Measurements from ENCODE around the gene PGAM2. TPM values are rescaled to one million over a fixed set of nuclear protein-coding genes. Genes with fewer than 3 reads are reported as not detected.

Gene PGAM2
- total RNA-seq, 3 donors from 2014 or later, result 0.64 to 0.73 (median 0.66) TPM

DNA sequence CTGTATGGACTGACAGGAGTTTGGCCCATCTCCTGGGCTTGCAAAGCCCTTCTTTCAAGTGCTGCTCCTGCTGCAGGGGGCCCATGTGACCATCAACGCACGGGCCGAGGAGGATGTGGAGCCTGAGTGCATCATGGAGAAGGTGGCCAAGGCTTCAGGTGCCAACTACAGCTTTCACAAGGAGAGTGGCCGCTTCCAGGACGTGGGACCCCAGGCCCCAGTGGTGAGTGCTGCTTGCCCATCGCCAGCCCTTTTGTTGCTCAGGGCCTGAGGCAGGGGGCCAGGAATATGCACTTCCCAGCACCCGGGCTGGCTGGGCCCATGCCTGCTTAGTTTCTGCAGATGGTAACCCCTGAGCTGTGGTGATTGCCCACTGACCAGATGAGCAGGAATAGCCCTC lies 8.7 kb downstream of the PGAM2 start:
- Histone ChIP-seq H3K36me3 (peaks cover 10% of the 10 kb centered on the region), H3K4me3 (no peak overlapping the region), H3K9me3 (no peaks in the 10 kb centered on the region), H3K4me1 (no peaks in the 10 kb centered on the region), H3K27me3 (no peaks in the 10 kb centered on the region), H3K27ac (no peak overlapping the region)
- intact Hi-C loops (cut with DNase I; ENCODE audit: low total_unique reads), result no loop called here
- peak in 1 of 2 donors; percentile 20 for DNase-seq (ENCODE audit: low spot score in 2 of 2)
- TF ChIP-seq, protein P1, sequence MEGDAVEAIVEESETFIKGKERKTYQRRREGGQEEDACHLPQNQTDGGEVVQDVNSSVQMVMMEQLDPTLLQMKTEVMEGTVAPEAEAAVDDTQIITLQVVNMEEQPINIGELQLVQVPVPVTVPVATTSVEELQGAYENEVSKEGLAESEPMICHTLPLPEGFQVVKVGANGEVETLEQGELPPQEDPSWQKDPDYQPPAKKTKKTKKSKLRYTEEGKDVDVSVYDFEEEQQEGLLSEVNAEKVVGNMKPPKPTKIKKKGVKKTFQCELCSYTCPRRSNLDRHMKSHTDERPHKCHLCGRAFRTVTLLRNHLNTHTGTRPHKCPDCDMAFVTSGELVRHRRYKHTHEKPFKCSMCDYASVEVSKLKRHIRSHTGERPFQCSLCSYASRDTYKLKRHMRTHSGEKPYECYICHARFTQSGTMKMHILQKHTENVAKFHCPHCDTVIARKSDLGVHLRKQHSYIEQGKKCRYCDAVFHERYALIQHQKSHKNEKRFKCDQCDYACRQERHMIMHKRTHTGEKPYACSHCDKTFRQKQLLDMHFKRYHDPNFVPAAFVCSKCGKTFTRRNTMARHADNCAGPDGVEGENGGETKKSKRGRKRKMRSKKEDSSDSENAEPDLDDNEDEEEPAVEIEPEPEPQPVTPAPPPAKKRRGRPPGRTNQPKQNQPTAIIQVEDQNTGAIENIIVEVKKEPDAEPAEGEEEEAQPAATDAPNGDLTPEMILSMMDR (IDR thresholded peaks at IDR 0.05), result no peak
- no peak for TF ChIP-seq POLR2AphosphoS5 (IDR thresholded peaks at IDR 0.05)
- no peak for TF ChIP-seq POLR2A (IDR thresholded peaks at IDR 0.05)

DNA sequence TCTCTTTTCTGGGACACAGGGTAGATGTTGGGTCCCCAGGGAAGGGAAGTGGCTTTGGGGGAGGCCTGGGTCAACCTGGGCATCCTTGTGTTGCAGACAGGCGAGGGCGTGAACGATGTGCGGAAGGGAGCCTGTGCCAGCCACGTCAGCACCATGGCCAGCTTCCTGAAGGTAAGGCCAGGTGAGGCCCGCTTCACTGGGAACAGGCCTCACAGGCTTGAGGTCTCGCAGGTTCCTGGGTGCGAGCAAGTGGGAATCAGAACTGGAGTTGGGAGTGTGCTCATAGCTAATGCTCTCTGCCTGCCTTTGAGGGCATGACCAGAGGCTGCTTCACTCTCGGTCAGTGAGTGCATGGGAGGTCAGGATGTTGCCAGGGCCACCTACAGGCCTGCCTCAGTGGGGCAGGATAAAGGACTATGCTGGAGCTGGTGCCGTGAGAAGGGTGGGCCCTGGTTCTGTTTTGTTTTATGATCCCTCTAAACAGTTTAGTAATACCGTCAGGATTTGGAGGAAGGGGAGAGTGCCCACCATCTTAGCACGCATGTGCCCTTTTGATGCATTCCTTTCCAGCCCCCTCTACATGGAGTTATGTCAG lies 12.5 kb downstream of the PGAM2 start:
- no peak overlapping the region for H3K27ac ChIP-seq
- no peaks in the 10 kb centered on the region for H3K4me1 ChIP-seq
- no peak for TF ChIP-seq POLR2A (IDR thresholded peaks at IDR 0.05)
- TF ChIP-seq, protein P1 (IDR thresholded peaks at IDR 0.05), result no peak
- no peak for TF ChIP-seq POLR2AphosphoS5 (IDR thresholded peaks at IDR 0.05)
- no peaks in the 10 kb centered on the region for H3K27me3 ChIP-seq
- H3K4me3 ChIP-seq, result no peak overlapping the region
- no peak for DNase-seq (ENCODE audit: low spot score in 2 of 2)
- intact Hi-C loops (cut with DNase I; ENCODE audit: low total_unique reads), result no loop called here
- peaks cover 10% of the 10 kb centered on the region for H3K36me3 ChIP-seq
- no peaks in the 10 kb centered on the region for H3K9me3 ChIP-seq

DNA sequence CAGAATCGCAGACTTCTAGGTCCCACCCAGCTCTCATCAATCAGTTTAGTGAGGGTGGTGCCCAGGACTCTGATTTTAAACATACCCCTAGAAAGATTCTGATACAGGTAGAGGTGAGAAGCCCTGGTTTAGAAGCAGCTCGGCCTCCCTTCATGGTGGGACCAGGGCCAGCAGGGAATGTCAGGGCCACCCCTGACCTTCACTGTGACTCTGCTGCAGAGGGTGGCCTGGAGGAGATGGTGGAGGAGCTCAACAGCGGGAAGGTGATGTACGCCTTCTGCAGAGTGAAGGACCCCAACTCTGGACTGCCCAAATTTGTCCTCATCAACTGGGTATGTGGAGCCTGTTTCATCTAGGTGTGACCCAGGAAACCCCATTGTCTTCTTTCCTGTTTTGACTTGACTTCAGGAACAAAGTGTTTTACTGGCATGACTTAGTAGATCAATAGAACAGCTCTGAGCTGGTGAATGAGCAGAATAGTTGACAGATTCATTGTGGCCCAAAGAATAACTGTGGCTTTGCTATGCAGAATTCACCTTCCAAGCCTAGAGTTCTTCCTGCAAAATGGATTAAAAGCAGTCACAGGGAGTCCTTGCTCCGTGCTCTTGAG lies 13.7 kb downstream of the PGAM2 start:
- no peaks in the 10 kb centered on the region for H3K27me3 ChIP-seq
- H3K4me3 ChIP-seq, result no peak overlapping the region
- intact Hi-C loops (cut with DNase I; ENCODE audit: low total_unique reads), result no loop called here
- H3K36me3 ChIP-seq, result peaks cover 3% of the 10 kb centered on the region
- TF ChIP-seq, protein P1 (IDR thresholded peaks at IDR 0.05), result no peak
- TF ChIP-seq POLR2A (IDR thresholded peaks at IDR 0.05), result no peak
- TF ChIP-seq POLR2AphosphoS5 (IDR thresholded peaks at IDR 0.05), result no peak
- no peak for DNase-seq (ENCODE audit: low spot score in 2 of 2)
- H3K9me3 ChIP-seq, result no peaks in the 10 kb centered on the region
- H3K27ac ChIP-seq, result no peak overlapping the region
- no peaks in the 10 kb centered on the region for H3K4me1 ChIP-seq

DNA sequence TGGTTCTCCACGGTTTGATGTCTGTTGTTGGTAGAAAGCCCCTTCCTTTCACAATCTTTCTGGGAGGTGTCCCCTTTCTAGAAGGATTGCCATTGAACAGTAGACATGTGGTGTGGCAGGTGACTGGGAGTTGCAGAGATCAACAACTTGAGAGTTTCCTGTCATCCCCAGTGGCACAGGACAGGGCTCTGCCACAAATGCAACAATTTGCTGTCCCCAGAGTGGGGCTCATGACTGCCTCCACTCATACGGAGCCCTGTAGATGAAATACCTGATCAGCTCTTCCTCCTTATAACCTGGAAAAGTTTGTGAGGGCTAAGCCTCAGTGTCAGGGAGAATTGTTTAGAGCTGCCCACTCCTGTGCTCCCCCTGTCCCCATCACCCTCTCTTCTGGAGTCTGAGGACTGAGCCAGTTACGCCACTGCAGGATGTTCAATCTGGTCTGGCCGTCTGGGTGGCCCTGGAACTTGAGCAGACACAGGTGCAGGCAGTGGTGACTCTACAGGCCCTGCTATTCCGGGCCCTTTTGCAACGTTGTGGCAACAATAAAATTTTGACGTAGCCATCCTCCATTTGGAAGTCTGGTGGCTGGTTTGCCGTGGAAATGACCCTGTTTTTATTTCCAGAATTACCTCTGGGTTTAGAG lies 14.3 kb downstream of the PGAM2 start:
- Histone ChIP-seq H3K4me3 (no peak overlapping the region), H3K27ac (no peak overlapping the region), H3K9me3 (no peaks in the 10 kb centered on the region), H3K27me3 (no peaks in the 10 kb centered on the region), H3K36me3 (no peaks in the 10 kb centered on the region), H3K4me1 (no peaks in the 10 kb centered on the region)
- intact Hi-C loops (cut with DNase I; ENCODE audit: low total_unique reads), result no loop called here
- TF ChIP-seq POLR2A (IDR thresholded peaks at IDR 0.05), result no peak
- TF ChIP-seq POLR2AphosphoS5 (IDR thresholded peaks at IDR 0.05), result no peak
- TF ChIP-seq, protein P1 (IDR thresholded peaks at IDR 0.05), result no peak
- no peak for DNase-seq (ENCODE audit: low spot score in 2 of 2)

Measured in breast epithelium (tissue), 4 donors.